Measurements from ENCODE around the gene DKK1. TPM values are rescaled to one million over a fixed set of nuclear protein-coding genes. Genes with fewer than 3 reads are reported as not detected.
A peak's percentile ranks its signal among the peaks of the same experiment; 100 is the strongest.

Gene DKK1
- total and polyA plus RNA-seq, 2 of the 13 experiments (the other 11 are each of a cell fraction or from before 2014, with no cell fraction given) = 123 to 262 TPM

- ATAC-seq (no peak), FAIRE-seq (no peak), DNase-seq (ENCODE audit: low spot score) (no peak)
- CTCF ChIA-PET (ENCODE audit: low intra/inter-chr PET ratio, low total read pairs) = no interaction called here
- Histone ChIP-seq H3K27ac (ENCODE audit: extremely low read length, insufficient read depth, low read length) (no peak overlapping the region), H2AFZ (ENCODE audit: low read length) (peak overlapping the region; percentile 1), H3K4me2 (ENCODE audit: low read depth, low read length) (no peak overlapping the region), H4K20me1 (ENCODE audit: insufficient read depth, low read length) (no peaks in the 10 kb centered on the region), H3K79me2 (ENCODE audit: insufficient read depth, low read length) (peaks cover 2% of the 10 kb centered on the region), H3K27me3 (ENCODE audit: control insufficient read depth in 1 of 2, insufficient read depth in 2 of 2, low read length in 2 of 2) (peaks cover 0 to 9% of the 10 kb centered on the region in 2 experiments; a peak in 1 of 5 replicates), H3K36me3 (replicated peaks in 1 of 2; ENCODE audit: control insufficient read depth in 1 of 2, insufficient read depth in 2 of 2, low read length in 2 of 2) (no peaks in the 10 kb centered on the region), H3K9ac (ENCODE audit: insufficient read depth, low read depth, low read length) (no peak overlapping the region), H3K4me1 (ENCODE audit: insufficient read depth, low read length) (peaks cover 25% of the 10 kb centered on the region), H3K4me3 (replicated peaks in 1 of 3; ENCODE audit: insufficient read depth in 1 of 3, low read depth in 2 of 3, low read length in 3 of 3) (no peak overlapping the region), H3K9me3 (ENCODE audit: low read length) (no peaks in the 10 kb centered on the region)
- POLR2A ChIA-PET = no interaction called here
- in situ Hi-C loops (cut with HindIII; ENCODE audit: extremely low pct_ligation_motif_present, low pct_unique_long_range_greater_than_20kb) = loop anchor here (10.0 kb wide), 1 partner anchor 247 kb away; no protein-coding TSS in a partner anchor
- 57% methylated on average over 5 of the region's 5 CpGs for WGBS (ENCODE audit: low lambda C conversion rate)
- intact Hi-C loops (cut with micrococcal nuclease; ENCODE audit: unreplicated experiment) = no loop called here
- BruUV-seq (replicated peaks) = no TSS peak
- TF ChIP-seq POLR2G (IDR thresholded peaks at IDR 0.05; ENCODE audit: low read depth, low read length) = peak; percentile 38
- TF ChIP-seq CREB1 (IDR thresholded peaks at IDR 0.05) = no peak
- peak; percentile 29; the same call in 1 of the 2 replicates for TF ChIP-seq CREB1 (CRISPR knock-in tag; IDR thresholded peaks at IDR 0.05)
- TF ChIP-seq, protein P1, sequence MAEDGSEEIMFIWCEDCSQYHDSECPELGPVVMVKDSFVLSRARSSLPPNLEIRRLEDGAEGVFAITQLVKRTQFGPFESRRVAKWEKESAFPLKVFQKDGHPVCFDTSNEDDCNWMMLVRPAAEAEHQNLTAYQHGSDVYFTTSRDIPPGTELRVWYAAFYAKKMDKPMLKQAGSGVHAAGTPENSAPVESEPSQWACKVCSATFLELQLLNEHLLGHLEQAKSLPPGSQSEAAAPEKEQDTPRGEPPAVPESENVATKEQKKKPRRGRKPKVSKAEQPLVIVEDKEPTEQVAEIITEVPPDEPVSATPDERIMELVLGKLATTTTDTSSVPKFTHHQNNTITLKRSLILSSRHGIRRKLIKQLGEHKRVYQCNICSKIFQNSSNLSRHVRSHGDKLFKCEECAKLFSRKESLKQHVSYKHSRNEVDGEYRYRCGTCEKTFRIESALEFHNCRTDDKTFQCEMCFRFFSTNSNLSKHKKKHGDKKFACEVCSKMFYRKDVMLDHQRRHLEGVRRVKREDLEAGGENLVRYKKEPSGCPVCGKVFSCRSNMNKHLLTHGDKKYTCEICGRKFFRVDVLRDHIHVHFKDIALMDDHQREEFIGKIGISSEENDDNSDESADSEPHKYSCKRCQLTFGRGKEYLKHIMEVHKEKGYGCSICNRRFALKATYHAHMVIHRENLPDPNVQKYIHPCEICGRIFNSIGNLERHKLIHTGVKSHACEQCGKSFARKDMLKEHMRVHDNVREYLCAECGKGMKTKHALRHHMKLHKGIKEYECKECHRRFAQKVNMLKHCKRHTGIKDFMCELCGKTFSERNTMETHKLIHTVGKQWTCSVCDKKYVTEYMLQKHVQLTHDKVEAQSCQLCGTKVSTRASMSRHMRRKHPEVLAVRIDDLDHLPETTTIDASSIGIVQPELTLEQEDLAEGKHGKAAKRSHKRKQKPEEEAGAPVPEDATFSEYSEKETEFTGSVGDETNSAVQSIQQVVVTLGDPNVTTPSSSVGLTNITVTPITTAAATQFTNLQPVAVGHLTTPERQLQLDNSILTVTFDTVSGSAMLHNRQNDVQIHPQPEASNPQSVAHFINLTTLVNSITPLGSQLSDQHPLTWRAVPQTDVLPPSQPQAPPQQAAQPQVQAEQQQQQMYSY (CRISPR knock-in tag; IDR thresholded peaks at IDR 0.05) = no peak
Observed at GRCh38 chr10:52318136-52318701, 4.1 kb downstream of the DKK1 start.

All from HepG2 (cell line).